NT2/D1 (cell line): ENCODE data around the gene FBL.
"Not testable (repeated sequence)": the region's sequence is repeated elsewhere in the genome, so short reads cannot be mapped to it uniquely, and the experiment has no call there.

ENCODE experiments used
- DNase-seq: peaks from one replicate; pipeline ENCODE4 v3.0.0-alpha.2; 2011; ENCODE audit warnings: low read depth, low spot score
- H3K27me3 ChIP-seq: 2 replicates; pipeline ENCODE4 v1.6.0; 2011; ENCODE audit warnings: mild to moderate bottlenecking; ENCODE audit not compliant: insufficient read length, insufficient read depth
- H3K36me3 ChIP-seq: 2 replicates; pipeline ENCODE4 v1.6.1; 2011; ENCODE audit warnings: mild to moderate bottlenecking, low read length, mixed read lengths; ENCODE audit not compliant: insufficient read depth, insufficient read length
- H3K4me1 ChIP-seq: 2 replicates; pipeline ENCODE4 v1.5.1; 2011; ENCODE audit not compliant: insufficient read depth, insufficient read length
- H3K4me3 ChIP-seq: 2 replicates; pipeline ENCODE4 v1.5.1; 2011; ENCODE audit warnings: low read depth; ENCODE audit not compliant: insufficient read length
- H3K9ac ChIP-seq: 2 replicates; pipeline ENCODE4 v1.6.0; 2011; ENCODE audit warnings: low read depth; ENCODE audit not compliant: insufficient read length
- H3K9me3 ChIP-seq: 2 replicates; pipeline ENCODE4 v1.5.1; 2011; ENCODE audit warnings: mild to moderate bottlenecking, low read length; ENCODE audit not compliant: insufficient read depth
- SUZ12 ChIP-seq: IDR thresholded peaks from 2 replicates; pipeline ENCODE4 v1.6.1; 2011; ENCODE audit not compliant: insufficient read length, insufficient read depth; ENCODE audit errors: extremely low read depth
- YY1 ChIP-seq: IDR thresholded peaks from 2 replicates; pipeline ENCODE4 v1.6.1; 2011; ENCODE audit not compliant: insufficient read length, insufficient read depth
- ZNF274 ChIP-seq: IDR thresholded peaks from 2 replicates; pipeline ENCODE4 v1.6.1; 2011; ENCODE audit warnings: mild to moderate bottlenecking, low read depth, low read length

The FBL gene

DNA sequence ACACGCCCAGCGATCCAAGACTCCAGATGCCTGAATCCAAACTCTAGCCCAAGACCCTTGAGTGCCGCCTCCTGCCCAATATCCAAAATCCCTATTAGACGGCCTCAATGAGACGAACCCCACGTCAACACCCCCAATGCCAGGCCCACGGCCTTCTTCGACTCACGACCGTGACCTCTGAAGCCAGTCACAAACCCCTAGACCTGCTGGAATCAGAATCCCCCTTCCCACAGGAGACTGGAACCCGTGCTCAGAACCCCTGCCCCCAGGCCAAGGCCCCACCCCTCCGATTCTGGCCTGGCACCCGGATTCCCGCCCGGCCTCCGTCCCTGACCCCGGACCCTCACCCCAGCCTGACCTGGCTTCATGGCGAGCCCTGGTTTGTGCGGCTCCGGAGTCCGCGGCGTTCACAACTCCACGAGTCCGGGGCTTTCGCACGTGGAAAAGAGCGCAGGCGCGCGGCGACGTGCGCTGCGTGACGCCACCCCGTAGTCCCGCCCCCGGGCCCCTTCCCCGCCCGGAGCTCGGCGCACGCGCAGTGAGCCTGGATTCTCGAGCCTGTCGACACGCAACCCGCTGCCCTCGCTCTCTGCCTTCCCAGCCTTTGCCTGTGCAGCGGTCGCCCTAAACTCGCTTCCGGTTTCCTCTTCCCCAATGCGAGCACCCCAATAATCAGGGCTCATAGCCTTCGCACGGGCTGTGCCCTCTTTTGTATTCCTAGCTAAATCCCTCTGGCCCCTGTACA is at the start of gene FBL:
Gene FBL (minus strand): TSS at position 447 of the 745 bp plus-strand sequence. CDS start 79 bp downstream, at position 368.
- Histone ChIP-seq H3K27me3 (no peaks in the 10 kb centered on the region), H3K4me3 (peak within 1 kb of the TSS; percentile 92), H3K4me1 (peaks cover 2% of the 10 kb centered on the region), H3K36me3 (peaks cover 8% of the 10 kb centered on the region), H3K9me3 (no peaks in the 10 kb centered on the region), H3K9ac (peak within 1 kb of the TSS; percentile 98)
- DNase-seq: peak; percentile 61
- no peak for TF ChIP-seq SUZ12
- TF ChIP-seq YY1: no peak
- TF ChIP-seq ZNF274: no peak

DNA sequence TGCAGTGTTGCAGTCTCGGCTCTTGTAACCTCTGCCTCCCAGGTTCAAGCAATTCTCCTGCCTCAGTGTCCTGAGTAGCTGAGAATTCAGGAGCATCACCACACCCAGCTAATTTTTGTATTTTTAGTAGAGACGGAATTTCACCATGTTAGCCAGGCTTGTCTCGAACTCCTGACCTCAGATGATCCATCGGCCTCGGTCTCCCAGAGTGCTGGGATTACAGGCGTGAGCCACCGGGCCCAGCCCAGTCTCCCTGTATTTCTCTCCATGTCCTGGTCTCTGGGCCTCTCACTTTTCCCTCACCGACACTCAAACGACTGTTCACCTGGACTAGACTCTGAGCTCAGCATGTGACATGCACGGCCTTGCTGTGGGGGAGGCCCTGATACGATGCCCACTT is 48.9 kb upstream of the FBL start:
- H3K9me3 ChIP-seq, H3K27me3 ChIP-seq, H3K36me3 ChIP-seq, H3K9ac ChIP-seq, H3K4me1 ChIP-seq, DNase-seq, H3K4me3 ChIP-seq: not testable (repeated sequence)

DNA sequence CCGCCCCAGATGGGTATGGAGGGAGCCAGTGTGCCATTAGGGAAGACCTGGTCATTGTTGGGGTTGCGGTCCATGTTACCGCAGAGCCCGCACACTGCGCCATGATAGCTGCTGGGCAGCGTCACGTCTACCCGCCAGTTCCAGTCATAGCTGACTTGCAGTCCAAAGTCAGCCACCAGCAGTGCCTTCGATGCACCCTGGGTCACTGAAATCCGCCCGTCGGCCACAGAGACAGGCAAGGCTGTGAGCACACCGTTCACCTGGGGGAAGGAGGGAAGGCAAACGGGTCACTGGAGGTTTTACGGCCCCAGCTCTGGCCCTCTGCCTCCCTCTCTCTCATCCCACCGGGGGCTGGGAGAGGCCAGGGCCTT is 48.0 kb upstream of the FBL start:
- not testable (repeated sequence) for H3K4me1 ChIP-seq, H3K4me3 ChIP-seq, H3K36me3 ChIP-seq, H3K27me3 ChIP-seq, DNase-seq, H3K9me3 ChIP-seq, H3K9ac ChIP-seq

DNA sequence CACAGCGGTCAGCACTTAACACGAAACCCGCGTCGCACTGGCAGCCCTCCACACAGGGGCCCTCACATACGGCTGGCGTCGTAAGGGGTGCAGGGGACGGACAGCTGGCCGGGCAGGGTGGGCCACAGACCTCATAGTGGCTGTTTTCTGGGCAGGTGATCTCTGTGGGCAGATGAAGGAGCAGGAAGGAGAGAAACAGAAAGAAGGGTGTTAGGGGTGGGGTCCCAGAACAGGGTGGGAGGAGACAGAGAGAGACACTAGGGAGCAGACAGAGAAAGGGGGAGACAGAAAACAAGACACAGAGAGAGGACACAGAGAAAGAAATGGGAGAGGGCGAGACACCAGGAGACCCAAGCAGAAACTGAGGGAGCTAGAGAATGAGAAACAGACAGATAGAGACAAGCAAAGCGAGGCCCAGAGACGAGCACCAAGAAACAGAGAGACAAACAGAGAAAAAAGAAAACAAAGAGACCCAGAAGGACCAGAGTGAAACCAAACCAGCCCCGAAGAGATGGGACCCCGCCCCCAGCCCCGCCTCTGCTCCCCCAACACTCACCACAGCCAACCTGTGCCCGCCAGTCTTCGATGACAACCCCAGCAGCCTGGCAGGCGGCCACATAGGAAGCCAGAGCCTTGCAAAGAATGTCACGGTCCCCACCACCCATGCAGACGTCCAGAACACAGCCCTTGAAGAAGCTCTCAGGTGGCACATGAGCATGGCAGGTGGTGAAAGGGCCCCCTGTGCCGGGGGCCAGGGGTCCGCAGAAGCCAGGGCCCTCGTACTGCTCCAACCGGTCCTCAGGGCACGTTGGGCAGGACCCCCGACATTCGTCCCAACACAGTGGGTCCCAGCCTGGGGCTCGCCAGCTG is 47.4 kb upstream of the FBL start:
- H3K27me3 ChIP-seq, H3K4me1 ChIP-seq, H3K9me3 ChIP-seq, H3K36me3 ChIP-seq, H3K9ac ChIP-seq, DNase-seq, H3K4me3 ChIP-seq: not testable (repeated sequence)

DNA sequence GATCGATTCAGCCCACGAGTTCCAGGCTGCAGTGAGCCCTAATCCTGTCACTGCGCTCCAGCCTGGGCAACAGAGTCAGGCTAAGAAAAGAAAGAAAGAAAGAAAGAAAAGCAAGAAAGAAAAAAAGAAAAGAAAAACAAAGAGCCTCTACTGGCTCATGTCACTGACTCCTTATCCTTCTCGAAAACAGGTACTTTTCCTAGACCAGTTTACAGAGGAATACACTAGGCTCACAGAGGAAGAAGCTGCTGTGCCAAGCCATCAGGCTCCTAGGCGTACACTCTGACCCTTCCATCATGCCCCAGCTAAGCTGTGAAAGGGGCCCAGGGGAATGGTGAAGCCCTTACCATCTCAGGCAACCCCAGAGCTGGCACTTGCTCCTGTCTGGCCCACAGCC is 46.3 kb upstream of the FBL start:
- not testable (repeated sequence) for H3K27me3 ChIP-seq, H3K4me3 ChIP-seq, H3K9me3 ChIP-seq, H3K9ac ChIP-seq, DNase-seq, H3K36me3 ChIP-seq, H3K4me1 ChIP-seq

DNA sequence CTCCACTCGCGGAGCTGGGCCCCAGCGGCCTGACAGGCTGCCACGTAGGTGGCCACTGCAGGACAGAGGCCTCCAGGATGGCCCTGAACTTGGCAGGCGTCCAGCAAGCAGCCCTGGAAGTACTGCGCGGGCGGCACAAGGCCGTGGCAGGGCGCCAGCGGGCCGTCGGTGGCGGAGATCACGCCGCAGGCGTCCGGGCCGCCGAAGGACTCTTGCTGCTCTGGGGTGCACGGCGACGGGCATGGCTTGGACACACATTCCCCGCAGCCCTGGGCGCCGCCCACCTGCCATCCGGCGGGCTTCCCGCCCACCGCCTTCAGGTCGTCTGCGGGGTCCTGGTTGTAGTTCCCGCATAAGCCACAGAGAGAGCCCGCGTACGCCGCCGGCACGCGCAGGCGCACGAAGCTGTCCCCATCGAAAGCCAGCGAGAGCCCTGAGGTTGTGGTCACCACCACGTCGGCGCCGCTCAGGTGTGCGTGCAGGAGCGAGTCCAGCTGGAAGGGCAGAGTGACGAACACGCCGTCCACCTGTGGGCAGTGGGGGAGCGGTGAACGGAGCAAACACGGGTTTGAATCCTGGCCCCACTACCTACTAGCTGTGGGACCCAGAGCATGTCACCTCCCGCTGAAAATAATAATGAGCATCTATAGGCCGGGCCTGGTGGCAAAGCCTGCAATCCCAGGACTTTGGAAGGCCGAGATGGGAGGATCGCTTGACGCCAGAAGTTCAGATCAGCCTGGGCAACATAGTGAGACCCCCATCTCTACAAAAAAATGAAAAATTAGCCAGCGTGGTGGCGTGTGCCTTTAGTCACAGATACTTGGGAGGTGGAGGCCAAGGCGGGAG is 45.7 kb upstream of the FBL start:
- not testable (repeated sequence) for H3K4me3 ChIP-seq, H3K4me1 ChIP-seq, H3K27me3 ChIP-seq, H3K36me3 ChIP-seq, H3K9me3 ChIP-seq, DNase-seq
- peak overlapping the region; percentile 36 for H3K9ac ChIP-seq

DNA sequence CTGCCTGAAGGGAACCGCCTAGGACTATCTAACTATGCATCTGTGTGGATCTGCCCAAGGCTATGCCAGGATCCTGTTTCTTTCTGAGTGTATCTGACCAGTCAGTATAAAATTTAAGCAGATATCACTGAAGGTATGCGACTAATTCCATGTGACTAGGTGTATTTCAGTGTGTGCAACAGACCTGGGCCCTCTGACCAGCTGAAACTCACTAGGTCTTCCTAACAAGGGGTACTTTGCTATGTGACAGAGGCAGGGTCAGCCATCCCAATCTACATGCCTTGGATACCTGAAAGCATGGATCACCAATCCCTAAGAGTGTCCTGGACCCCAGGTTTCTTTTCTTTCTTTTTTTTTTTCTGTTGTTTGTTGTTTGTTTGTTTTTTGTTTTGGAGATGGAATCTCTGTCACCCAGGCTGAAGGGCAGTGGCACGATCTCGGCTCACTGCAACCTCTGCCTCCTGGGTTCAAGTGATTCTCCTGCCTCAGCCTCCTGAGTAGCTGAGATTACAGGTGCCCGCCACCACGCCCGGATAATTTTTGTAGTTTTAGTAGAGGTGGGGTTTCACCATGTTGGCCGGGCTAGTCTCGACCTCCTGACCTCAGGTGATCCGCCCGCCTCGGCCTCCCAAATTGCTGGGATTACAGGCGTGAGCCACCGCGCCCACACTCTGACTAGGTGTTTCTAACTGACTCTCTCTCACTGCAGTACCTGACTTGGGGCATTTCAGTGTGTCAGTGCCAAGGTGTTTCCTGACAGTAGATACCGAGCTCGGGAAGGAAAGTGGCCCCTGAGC is 44.8 kb upstream of the FBL start:
- no peak for DNase-seq
- Histone ChIP-seq H3K27me3 (no peaks in the 10 kb centered on the region), H3K36me3 (no peaks in the 10 kb centered on the region), H3K9ac (no peak overlapping the region), H3K9me3 (no peaks in the 10 kb centered on the region), H3K4me1 (no peaks in the 10 kb centered on the region), H3K4me3 (no peak overlapping the region)
- TF ChIP-seq ZNF274 (no peak), YY1 (no peak), SUZ12 (no peak)

DNA sequence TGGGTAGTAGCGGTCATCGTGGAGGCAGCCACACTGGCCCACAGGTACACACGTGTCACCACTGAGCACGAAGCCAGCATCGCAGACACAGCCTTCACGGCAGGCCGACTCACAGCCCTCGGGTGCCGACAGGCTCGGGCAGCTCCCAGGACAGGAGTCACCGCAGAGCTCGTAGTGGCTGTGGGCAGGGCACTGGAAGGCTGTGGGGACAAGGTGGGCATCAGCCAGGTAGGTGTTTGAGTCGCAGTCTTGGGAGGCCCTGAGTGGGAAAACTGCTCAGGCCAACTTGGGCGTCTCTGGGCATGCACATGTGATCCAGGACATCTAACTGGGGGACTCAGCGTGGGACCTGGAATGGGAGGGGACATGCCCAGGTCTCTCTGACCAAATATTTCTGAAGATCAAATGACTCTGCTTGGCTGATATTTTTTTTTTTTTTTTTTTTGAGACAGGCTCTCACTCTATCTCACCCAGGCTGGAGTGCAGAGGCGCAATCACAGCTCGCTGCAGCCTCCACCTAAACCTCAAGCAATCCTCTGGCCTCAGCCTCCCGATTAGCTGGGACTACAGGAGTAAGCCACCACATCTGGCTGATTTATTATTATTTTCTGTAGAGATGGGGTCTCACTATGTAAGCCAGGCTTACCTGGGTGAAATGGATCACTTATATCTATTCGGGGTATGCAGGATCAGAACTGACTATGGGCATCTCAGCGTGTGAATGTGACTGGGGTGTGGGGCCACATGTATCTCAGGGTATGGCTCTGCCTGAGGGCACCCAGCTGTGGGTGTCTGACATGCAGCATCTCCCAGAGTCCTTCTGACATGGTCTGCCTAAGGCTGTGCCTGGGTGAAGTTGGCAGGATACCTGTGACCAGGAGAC is 43.9 kb upstream of the FBL start:
- DNase-seq, H3K4me3 ChIP-seq, H3K36me3 ChIP-seq, H3K27me3 ChIP-seq, H3K9ac ChIP-seq, H3K4me1 ChIP-seq, H3K9me3 ChIP-seq: not testable (repeated sequence)

DNA sequence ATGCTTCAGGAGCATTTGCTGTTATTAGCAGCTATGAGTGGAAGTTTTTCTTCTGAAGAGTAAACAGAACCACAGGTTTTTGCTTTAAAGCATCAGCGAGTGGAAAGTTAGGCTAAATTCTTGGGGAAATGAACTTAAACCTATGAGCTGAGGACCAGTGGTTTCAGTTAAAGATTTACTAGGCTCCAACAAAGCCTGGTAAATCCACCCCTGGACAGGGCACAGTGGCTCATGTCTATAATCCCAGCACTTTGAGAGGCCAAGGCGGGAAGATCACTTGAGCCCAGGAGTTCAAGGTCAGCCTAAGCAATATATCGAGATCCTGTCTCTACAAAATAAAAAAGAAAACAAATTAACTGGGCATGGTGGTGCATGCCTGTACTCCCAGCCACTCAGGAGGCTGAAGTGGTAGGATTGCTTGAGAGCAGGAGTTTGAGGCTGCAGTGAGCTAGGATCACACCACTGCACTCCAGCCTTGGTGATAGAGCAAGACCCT is 41.3 kb upstream of the FBL start:
- H3K9me3 ChIP-seq, H3K36me3 ChIP-seq, H3K4me3 ChIP-seq, DNase-seq, H3K4me1 ChIP-seq, H3K27me3 ChIP-seq, H3K9ac ChIP-seq: not testable (repeated sequence)
